ENCODE data around the gene GPC3. TPM values are rescaled to one million over a fixed set of nuclear protein-coding genes. Genes with fewer than 3 reads are reported as not detected.
"Not testable (repeated sequence)": the region's sequence is repeated elsewhere in the genome, so short reads cannot be mapped to it uniquely, and the experiment has no call there.

The GPC3 gene
- polyA plus RNA-seq, 1 experiment: not detected

GRCh38 chrX:133994576-133994975 lies 9.2 kb upstream of the GPC3 start:
- DNase-seq (ENCODE audit: low read depth): no peak
- no peaks in the 10 kb centered on the region for H3K36me3 ChIP-seq (ENCODE audit: control insufficient read depth, insufficient read depth, low read length)
- ChIA-PET POLR2A (no interaction called here), CTCF (no interaction called here)
- TF ChIP-seq CTCF (IDR thresholded peaks at IDR 0.05; ENCODE audit: insufficient read depth, low read depth, low read length): no peak
- H3K27me3 ChIP-seq (ENCODE audit: control insufficient read depth, insufficient read depth, low read length): no peaks in the 10 kb centered on the region
- H3K4me3 ChIP-seq (ENCODE audit: low read depth, low read length): no peak overlapping the region

GRCh38 chrX:133992882-133993281 lies 7.5 kb upstream of the GPC3 start:
- ChIA-PET POLR2A (no interaction called here), CTCF (no interaction called here)
- no peak for DNase-seq (ENCODE audit: low read depth)
- TF ChIP-seq CTCF (IDR thresholded peaks at IDR 0.05; ENCODE audit: insufficient read depth, low read depth, low read length): no peak
- Histone ChIP-seq H3K27me3 (ENCODE audit: control insufficient read depth, insufficient read depth, low read length) (no peaks in the 10 kb centered on the region), H3K36me3 (ENCODE audit: control insufficient read depth, insufficient read depth, low read length) (no peaks in the 10 kb centered on the region), H3K4me3 (ENCODE audit: low read depth, low read length) (no peak overlapping the region)

- no peak for TF ChIP-seq CTCF (IDR thresholded peaks at IDR 0.05; ENCODE audit: insufficient read depth, low read depth, low read length)
- H3K4me3 ChIP-seq (ENCODE audit: low read depth, low read length): no peak overlapping the region
- H3K27me3 ChIP-seq (ENCODE audit: control insufficient read depth, insufficient read depth, low read length): no peaks in the 10 kb centered on the region
- H3K36me3 ChIP-seq (ENCODE audit: control insufficient read depth, insufficient read depth, low read length): no peaks in the 10 kb centered on the region
- DNase-seq (ENCODE audit: low read depth): no peak
- CTCF ChIA-PET: no interaction called here
- POLR2A ChIA-PET: no interaction called here
Observed at GRCh38 chrX:133991814-133992213, 6.4 kb upstream of the GPC3 start.

- DNase-seq (ENCODE audit: low read depth); H3K27me3 ChIP-seq (ENCODE audit: control insufficient read depth, insufficient read depth, low read length); H3K4me3 ChIP-seq (ENCODE audit: low read depth, low read length); CTCF ChIA-PET; H3K36me3 ChIP-seq (ENCODE audit: control insufficient read depth, insufficient read depth, low read length); POLR2A ChIA-PET: not testable (repeated sequence)
Observed at GRCh38 chrX:133991057-133991456, 5.7 kb upstream of the GPC3 start.

GRCh38 chrX:133989993-133990392 lies 4.6 kb upstream of the GPC3 start:
- CTCF ChIA-PET: no interaction called here
- DNase-seq (ENCODE audit: low read depth): no peak

More at GRCh38 chrX:133989993-133990392, 4.6 kb upstream of the GPC3 start:
- Histone ChIP-seq H3K36me3 (ENCODE audit: control insufficient read depth, insufficient read depth, low read length) (no peaks in the 10 kb centered on the region), H3K4me3 (ENCODE audit: low read depth, low read length) (no peak overlapping the region), H3K27me3 (ENCODE audit: control insufficient read depth, insufficient read depth, low read length) (no peaks in the 10 kb centered on the region)
- POLR2A ChIA-PET: no interaction called here
- no peak for TF ChIP-seq CTCF (IDR thresholded peaks at IDR 0.05; ENCODE audit: insufficient read depth, low read depth, low read length)

Measured in BJ (cell line).